Sigmoid colon (tissue), 3 donors: ENCODE data around the gene PCGF3.

Source experiments
- POLR2A ChIP-seq, 2 donors: fragments of 450-650 bp; IDR thresholded peaks; one replicate each; pipeline ENCODE4 v1.6.1; 2016; ENCODE audit warnings: antibody characterized with exemption in 2 of 2, mild to moderate bottlenecking in 2 of 2, moderate library complexity in 2 of 2
- TF ChIP-seq, protein P1 (sequence below), 4 experiments: fragments of 450-650 bp in 3 of 4; fragments of 200-600 bp in 1 of 4; IDR thresholded peaks; one replicate each; pipeline ENCODE4 v1.5.1; 2016 to 2019; ENCODE audit warnings: antibody characterized with exemption in 4 of 4, mild to moderate bottlenecking in 3 of 4, moderate library complexity in 2 of 4

DNA sequence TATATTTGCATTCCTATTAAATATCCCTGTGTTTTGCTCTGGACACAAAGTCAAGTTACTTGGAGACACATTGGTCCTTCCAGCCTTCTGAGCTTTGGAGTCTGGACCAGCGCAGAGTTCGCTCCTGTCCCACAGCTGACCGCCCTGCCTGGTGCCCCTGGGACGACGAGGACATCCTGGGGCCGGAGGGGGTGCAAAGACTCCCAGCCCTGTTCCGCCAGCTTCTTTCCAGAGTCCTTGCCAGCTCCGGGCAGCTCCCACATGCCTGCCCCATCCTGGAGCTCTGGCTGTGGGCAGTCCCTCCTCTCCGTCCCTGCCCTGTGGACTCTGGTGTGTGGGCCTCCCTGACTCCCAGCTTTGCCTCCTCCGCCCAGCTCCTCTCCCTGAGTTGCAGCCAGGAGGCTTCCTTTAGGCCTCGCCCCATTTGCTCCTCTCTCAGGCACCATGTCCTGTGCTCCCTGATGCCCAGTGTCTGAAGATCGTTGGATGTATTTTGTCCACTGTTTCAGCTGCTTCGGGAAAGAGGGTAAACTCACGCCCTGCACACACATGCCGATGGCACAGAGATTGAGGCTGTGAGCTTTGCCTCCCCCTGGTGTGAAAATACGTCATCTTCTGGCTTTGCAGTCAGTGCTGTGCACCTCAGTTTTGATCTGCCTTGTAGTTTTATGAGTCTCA is 4.9 kb upstream of the PCGF3 start:
- TF ChIP-seq, protein P1, sequence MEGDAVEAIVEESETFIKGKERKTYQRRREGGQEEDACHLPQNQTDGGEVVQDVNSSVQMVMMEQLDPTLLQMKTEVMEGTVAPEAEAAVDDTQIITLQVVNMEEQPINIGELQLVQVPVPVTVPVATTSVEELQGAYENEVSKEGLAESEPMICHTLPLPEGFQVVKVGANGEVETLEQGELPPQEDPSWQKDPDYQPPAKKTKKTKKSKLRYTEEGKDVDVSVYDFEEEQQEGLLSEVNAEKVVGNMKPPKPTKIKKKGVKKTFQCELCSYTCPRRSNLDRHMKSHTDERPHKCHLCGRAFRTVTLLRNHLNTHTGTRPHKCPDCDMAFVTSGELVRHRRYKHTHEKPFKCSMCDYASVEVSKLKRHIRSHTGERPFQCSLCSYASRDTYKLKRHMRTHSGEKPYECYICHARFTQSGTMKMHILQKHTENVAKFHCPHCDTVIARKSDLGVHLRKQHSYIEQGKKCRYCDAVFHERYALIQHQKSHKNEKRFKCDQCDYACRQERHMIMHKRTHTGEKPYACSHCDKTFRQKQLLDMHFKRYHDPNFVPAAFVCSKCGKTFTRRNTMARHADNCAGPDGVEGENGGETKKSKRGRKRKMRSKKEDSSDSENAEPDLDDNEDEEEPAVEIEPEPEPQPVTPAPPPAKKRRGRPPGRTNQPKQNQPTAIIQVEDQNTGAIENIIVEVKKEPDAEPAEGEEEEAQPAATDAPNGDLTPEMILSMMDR (IDR thresholded peaks at IDR 0.05) = no peak
- no peak for TF ChIP-seq POLR2A (IDR thresholded peaks at IDR 0.05)
